ENCODE results near the gene DXO.

The DXO gene

GRCh38 chr6:31958412-31958740 lies 13.6 kb downstream of the DXO start:
- FAIRE-seq: no peak
- DNase-seq (ENCODE audit: insufficient read length, low spot score): no peak
- no peak for TF ChIP-seq CTCF (IDR thresholded peaks at IDR 0.05; ENCODE audit: insufficient read depth, missing control alignments)

- DNase-seq (ENCODE audit: insufficient read length, low spot score) (no peak), FAIRE-seq (no peak)
- no peak for TF ChIP-seq CTCF (IDR thresholded peaks at IDR 0.05; ENCODE audit: insufficient read depth, missing control alignments)
Measured at GRCh38 chr6:31956796-31957195, 15.1 kb downstream of the DXO start.

- TF ChIP-seq CTCF (IDR thresholded peaks at IDR 0.05; ENCODE audit: insufficient read depth, missing control alignments): no peak
- DNase-seq (ENCODE audit: insufficient read length, low spot score) (no peak), FAIRE-seq (no peak)
Measured at GRCh38 chr6:31954511-31954910, 17.4 kb downstream of the DXO start.

- no peak for DNase-seq (ENCODE audit: insufficient read length, low spot score)
- TF ChIP-seq CTCF (IDR thresholded peaks at IDR 0.05; ENCODE audit: insufficient read depth, missing control alignments): no peak
- FAIRE-seq: no peak
Measured at GRCh38 chr6:31952890-31953289, 19.0 kb downstream of the DXO start.

GRCh38 chr6:31952140-31952805 lies 19.7 kb downstream of the DXO start:
- DNase-seq (ENCODE audit: insufficient read length, low spot score) (peak; percentile 51), FAIRE-seq (no peak)
- TF ChIP-seq CTCF (IDR thresholded peaks at IDR 0.05; ENCODE audit: insufficient read depth, missing control alignments): peak; percentile 63

- FAIRE-seq (no peak), DNase-seq (ENCODE audit: insufficient read length, low spot score) (no peak)
- TF ChIP-seq CTCF (IDR thresholded peaks at IDR 0.05; ENCODE audit: insufficient read depth, missing control alignments): no peak
Measured at GRCh38 chr6:31949926-31950548, 21.9 kb downstream of the DXO start.

- TF ChIP-seq CTCF (IDR thresholded peaks at IDR 0.05; ENCODE audit: insufficient read depth, missing control alignments): no peak
- FAIRE-seq (no peak), DNase-seq (ENCODE audit: insufficient read length, low spot score) (no peak)
Measured at GRCh38 chr6:31948753-31949413, 23.1 kb downstream of the DXO start.

All from D721Med (cell line).